ENCODE measurements around the gene CIB2. TPM values are rescaled to one million over a fixed set of nuclear protein-coding genes. Genes with fewer than 3 reads are reported as not detected.
"Not testable (repeated sequence)": the region's sequence is repeated elsewhere in the genome, so short reads cannot be mapped to it uniquely, and the experiment has no call there.

The CIB2 gene
- 6.7 TPM for total RNA-seq

DNA sequence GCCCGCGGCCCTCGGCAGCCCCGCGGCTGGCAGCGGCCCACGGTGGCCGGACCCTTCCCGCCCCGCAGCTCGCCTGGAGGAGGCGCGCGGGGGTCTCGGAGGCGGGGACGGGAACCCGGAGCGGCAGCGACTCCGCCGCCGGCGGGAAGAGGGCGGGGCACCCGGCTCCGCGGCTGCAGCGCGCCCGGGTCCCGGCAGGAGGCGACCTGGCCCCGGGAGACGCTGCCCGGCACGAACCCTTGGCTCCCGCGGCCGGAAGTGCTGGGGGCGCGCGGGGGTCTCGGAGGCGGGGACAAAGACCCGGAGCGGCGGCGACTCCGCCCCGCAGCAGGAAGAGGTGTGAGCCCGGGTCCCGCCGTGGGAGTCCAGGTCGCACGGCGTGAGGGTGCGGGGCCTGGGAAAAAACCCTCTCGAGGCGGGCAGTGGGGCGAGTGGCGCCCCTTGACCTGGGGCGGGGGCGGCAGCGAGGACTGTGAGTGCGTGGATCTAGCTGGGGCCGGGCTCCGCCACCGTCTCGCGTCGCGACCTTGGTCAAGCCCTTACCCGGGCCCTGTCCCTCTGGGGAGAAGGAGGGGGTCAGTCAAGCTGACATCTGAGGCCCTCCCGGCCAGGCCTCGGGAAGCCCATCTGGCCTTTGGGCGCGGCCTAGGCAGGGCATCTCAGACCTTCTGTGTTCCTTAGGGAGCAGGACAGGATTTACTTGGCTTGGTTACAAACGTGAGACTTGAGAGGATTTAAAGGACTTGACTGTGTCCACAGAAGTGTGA lies at the start of gene CIB2:
Gene CIB2 (minus strand): TSS at position 151 of the 767 bp plus-strand sequence. CDS start 230 bp downstream, outside the sequence.
- DNase-seq (ENCODE audit: low read depth in 2 of 3, low spot score in 2 of 3) = peak; percentile 63 to 83 (median 82)

DNA sequence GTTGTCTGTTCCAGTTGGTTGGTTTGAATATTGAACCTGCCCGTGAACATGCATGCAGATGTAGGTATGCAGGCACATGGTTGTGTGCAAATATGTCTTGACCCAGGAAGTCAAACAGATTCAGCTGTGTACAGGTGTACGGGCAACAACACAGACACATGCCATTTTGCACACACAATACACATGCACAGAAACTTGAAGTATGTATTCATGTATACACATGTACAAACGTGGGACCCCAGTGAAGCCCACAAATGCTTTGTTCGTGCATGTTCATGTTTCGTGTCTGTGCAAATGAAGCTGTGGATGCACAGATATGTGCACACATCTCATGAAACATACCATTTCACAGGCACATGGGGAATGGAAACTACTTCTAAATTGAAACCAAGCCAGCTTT lies 48.7 kb upstream of the CIB2 start:
- DNase-seq (ENCODE audit: low read depth in 2 of 3, low spot score in 2 of 3) = no peak

GRCh38 chr15:78179286-78179840 lies 48.1 kb upstream of the CIB2 start:
- DNase-seq (ENCODE audit: low read depth in 2 of 3, low spot score in 2 of 3) = no peak

DNA sequence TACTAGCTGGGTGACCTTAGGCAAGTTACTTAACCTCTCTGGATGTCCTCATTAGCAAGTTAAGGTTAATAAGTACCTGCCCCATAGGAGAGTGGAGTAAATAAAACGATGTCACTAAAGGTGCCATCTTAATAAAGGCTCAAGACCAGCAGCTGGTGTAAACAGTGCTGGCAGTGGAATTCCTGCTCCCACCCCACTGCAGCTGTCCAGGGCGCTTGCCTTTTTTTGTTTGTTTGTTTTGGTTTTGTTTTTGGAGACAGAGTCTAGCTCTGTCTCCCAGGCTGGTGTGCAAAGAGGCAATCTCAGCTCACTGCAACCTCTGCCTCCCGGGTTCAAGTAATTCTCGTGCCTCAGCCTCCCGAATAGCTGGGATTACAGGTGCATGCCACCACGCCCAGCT lies 46.8 kb upstream of the CIB2 start:
- DNase-seq (ENCODE audit: low read depth in 2 of 3, low spot score in 2 of 3) = no peak

- peak in 1 of 3 donors; percentile 58 for DNase-seq (ENCODE audit: low read depth in 2 of 3, low spot score in 2 of 3)
Observed at GRCh38 chr15:78177447-78177873, 46.2 kb upstream of the CIB2 start.

DNA sequence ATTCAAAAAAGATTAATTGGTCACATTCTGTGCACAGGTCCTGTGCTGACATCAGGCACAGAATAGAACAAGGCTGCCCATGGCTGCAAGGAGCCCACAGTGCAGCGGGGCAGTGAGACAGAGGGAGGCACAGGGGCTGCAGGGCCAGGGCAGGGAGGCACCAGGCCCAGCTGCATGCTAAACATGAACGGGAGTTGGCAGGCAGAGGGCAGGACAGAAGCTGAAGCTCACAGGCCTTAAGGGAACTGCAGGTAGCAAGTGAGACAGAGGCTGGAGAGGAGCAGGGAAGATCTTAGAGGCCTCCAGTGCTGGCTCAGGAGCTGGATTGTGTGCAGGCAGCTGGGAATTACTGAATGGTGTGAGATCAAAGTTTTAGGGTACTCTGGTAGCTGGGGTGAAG lies 44.1 kb upstream of the CIB2 start:
- no peak for DNase-seq (ENCODE audit: low read depth in 2 of 3, low spot score in 2 of 3)

GRCh38 chr15:78174401-78174800 lies 43.2 kb upstream of the CIB2 start:
- DNase-seq (ENCODE audit: low read depth in 2 of 3, low spot score in 2 of 3) = peak in 2 of 3 donors; percentile 76 to 89

GRCh38 chr15:78171864-78172472 lies 40.7 kb upstream of the CIB2 start:
- no peak for DNase-seq (ENCODE audit: low read depth in 2 of 3, low spot score in 2 of 3)

DNA sequence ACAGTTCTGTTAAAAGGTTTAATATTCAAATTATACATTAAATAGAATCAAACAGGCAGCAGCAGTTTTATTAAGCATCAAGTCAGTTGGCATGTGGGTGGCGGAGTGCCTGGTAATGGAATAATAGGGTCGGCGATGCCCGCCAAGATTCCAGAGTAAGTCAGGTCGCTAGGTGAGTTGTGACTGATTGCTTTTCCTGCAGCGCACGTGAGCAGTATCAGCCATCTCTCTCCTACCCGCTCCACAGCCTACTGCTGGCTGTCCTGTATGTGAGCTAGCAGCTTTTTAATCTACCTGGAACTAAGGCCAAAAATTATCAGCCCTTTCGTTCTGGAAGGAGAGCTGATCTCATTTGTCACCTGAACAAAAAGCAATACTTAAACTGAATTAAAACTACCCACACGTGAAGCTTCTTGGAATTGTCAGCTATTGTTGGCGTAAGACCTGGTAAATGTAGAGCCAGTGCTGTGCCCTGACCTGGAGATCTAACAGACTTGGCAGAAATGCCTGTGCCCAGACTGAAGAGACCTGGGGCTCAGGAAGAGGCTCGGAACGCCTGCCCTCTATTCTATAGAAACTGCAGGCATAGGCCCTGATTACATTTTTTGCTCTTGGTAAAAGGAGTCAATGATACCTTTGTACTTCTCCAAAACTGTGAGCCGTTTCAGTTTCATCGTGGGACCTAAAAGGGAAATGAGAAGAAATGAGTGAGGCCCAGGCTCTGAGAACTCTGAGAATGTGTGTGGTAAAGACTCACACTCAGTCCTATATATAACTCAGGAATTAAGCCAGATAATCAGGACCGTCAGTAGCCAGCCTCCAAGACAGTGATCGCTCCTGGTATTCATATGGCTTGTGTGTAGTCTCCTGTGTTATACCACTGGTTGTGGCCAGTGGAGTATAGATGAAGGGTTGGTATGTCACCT lies 39.9 kb upstream of the CIB2 start:
- DNase-seq (ENCODE audit: low read depth in 2 of 3, low spot score in 2 of 3) = peak in 1 of 3 donors; percentile 22

DNA sequence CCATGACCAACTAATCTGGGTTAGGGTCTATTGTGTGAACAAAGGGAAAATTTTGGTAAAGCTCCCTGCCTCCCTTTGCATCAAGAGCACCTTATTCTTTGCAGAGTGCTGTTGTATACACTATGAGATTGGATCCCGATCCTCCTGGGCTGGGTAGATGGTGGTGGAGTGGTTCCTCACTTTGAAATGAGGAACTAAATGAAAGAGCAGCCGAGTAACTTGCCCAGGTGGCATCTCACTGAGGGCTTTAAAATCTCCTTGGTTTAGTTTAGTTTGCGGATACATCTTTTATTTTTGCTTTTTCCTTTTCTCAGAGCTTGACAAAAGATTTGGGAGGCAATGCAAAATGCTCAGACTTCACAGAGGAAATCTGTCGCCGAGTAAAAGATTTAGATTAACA lies 37.4 kb upstream of the CIB2 start:
- peak in 1 of 3 donors; percentile 35 for DNase-seq (ENCODE audit: low read depth in 2 of 3, low spot score in 2 of 3)

- DNase-seq (ENCODE audit: low read depth in 2 of 3, low spot score in 2 of 3) = peak in 1 of 3 donors; percentile 32
Observed at GRCh38 chr15:78167227-78167888, 36.1 kb upstream of the CIB2 start.

DNA sequence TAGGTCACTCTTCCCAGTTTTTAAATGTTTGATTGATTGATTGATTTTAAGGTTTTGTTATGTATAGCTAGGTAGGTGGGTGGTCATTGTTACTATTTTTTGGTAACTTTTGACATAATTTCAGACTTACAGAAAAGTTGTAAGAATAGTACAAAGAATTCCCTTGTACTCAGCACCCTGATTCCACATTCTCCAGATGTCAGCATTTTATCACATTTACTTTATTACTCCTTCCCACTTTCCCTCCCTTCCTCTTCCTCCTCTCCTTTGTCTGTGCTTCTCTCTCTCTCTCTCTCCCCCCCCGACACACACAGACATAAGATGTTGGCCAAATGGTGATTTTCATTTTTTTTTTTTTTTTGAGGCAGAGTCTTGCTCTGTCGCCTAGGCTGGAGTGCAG lies 32.8 kb upstream of the CIB2 start:
- no peak for DNase-seq (ENCODE audit: low read depth in 2 of 3, low spot score in 2 of 3)

- DNase-seq (ENCODE audit: low read depth in 2 of 3, low spot score in 2 of 3) = no peak
Observed at GRCh38 chr15:78162038-78162437, 30.8 kb upstream of the CIB2 start.

- no peak for DNase-seq (ENCODE audit: low read depth in 2 of 3, low spot score in 2 of 3)
Observed at GRCh38 chr15:78159395-78159794, 28.1 kb upstream of the CIB2 start.

DNA sequence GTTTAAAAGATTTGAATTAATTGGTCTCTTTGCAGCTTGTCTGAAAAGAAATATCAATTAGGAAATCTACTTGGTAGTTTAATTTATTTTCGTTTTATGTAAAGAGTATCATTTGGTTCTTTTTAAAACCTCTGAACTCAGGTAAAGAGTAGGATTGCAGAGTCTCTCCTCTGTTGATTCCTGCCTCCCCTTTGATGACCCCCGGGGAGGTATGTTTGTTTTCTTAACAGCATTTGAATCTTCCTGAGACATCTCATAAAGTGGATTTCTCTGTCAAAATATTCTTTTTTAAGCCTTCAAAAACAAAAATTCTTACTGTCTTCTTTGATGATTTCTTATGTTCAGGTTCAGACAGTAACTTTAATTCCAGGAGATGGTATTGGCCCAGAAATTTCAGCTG lies 26.0 kb upstream of the CIB2 start:
- DNase-seq (ENCODE audit: low read depth in 2 of 3, low spot score in 2 of 3) = no peak

- DNase-seq (ENCODE audit: low read depth in 2 of 3, low spot score in 2 of 3) = no peak
Observed at GRCh38 chr15:78156653-78157052, 25.4 kb upstream of the CIB2 start.

DNA sequence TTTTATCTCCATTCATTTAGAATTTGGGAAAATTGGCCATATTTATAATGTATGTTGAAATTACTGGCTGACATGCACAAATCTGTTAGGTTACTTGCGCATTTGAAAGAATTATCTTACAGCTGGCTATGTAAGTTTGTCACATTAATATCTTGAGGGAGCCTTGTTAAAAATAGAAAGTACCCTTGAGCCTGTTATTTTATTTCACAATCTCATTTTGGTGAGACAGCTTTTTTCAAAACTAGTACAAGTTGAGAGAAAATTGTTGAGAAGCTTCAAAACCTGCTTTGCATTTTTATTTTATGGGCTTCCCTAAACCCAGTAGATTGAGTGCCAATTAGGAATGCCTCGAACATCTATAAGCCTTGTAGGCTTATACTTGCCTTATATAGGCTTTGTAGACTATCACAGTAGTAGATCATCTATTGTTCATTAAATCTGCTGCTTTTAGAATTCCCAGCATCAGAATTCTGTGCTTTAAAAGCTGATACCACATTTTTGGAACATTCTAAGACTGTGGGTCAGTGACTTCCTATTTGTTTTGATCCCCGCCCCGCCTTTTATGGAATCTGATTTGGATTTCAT lies 24.2 kb upstream of the CIB2 start:
- no peak for DNase-seq (ENCODE audit: low read depth in 2 of 3, low spot score in 2 of 3)

- no peak for DNase-seq (ENCODE audit: low read depth in 2 of 3, low spot score in 2 of 3)
Observed at GRCh38 chr15:78154955-78155354, 23.7 kb upstream of the CIB2 start.

GRCh38 chr15:78151075-78151474 lies 19.8 kb upstream of the CIB2 start:
- DNase-seq (ENCODE audit: low read depth in 2 of 3, low spot score in 2 of 3) = not testable (repeated sequence)

Data from hematopoietic multipotent progenitor cell (in vitro differentiated cells).